Stimulated activated CD8-positive, alpha-beta memory T cell treated with anti-CD3 and anti-CD28 coated beads, Interleukin-15, amount 100 ng/mL, for 4 hours (primary cell): Measurements from ENCODE around the gene IQSEC1.

ENCODE experiments used
- DNase-seq, 2 donors: peaks; one replicate each; pipeline ENCODE4 v3.0.0-alpha.2; 2020; ENCODE audit warnings: low read depth in 2 of 2

The IQSEC1 gene

DNA sequence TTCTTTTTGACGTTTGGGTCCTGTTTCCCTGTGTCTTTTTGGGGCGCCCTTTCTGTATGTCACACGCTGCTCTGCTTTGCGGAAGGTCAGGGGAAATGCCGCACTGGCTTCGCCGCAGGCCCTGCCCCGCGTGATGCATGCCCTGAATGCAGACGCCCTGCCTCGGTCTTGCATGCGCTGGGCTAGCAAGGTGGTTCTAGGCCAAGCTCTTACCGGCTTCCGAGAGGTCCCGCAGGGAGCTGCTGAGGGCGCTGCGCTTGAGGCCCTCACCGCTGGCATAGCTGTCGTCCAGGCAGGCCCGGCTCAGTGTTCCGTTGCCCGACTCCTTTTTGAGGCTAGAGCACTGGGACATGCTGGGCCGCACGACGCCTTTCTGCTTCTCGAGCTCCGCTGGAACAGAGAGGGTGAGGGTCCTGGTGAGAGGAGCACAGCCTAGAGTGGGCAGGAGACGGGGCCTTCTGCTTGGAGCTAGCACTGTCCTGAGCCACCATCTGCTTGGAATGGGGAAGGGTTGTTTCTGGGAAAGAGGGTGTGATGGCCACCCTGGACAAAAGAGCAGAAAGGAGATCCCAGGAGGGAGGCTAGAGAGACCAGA is 165.0 kb downstream of the IQSEC1 start:
- DNase-seq: no peak

DNA sequence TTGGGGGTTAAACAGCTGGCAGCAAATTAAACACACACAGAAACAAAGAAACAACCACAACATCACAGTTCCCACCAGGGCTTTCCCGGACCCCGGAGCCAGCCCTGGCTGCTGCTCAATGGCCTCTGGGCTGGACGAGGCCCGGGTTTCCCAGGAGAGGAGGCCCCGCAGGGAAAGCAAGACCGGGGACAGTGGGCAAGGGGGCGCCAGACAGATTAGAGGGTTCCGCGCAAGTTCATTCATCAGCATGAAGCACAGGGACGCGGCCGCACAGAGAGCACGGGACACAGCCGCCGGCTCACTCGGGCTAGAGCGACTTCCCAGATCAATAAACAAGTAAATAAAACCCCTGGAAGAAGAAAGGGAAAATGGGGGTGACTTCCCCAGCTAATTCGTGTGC is 165.5 kb downstream of the IQSEC1 start:
- DNase-seq: no peak

DNA sequence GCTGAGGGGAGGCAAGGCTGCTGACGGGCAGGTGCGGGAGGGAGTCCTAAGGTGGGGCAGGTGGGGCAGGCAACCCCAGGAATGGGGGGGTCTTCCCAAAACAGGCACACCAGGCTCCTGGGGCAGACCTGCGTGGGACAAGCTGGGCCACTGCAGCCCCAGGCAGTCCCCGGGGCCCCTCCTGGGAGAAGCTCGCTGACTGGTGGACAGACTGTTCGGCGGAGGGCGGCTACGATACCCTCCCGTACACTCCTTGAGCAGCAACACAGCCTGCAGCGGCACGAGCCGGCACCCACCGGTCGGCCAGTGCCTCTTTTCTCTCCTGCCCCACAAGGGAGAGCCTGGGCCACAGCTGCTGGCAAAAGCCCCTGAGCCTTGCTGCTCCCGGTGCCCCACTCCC is 165.9 kb downstream of the IQSEC1 start:
- no peak for DNase-seq

DNA sequence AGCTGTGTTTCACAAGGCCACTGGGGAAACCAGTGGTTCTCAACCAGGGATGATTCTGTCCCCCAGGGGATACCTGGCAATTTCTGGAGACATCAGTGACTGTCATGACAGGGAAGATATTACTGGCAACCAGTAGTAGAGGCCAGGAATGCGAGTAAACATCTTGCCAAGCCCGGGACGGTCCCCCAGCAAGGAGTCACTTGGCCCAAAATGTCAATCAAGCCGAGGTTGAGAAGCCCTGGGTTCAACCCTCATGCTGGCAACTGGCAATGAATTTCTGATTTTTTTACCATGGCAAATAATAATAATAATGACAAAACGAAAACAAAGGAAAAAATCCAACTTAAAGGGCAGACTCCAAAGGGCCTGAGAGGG is 166.3 kb downstream of the IQSEC1 start:
- DNase-seq: no peak

DNA sequence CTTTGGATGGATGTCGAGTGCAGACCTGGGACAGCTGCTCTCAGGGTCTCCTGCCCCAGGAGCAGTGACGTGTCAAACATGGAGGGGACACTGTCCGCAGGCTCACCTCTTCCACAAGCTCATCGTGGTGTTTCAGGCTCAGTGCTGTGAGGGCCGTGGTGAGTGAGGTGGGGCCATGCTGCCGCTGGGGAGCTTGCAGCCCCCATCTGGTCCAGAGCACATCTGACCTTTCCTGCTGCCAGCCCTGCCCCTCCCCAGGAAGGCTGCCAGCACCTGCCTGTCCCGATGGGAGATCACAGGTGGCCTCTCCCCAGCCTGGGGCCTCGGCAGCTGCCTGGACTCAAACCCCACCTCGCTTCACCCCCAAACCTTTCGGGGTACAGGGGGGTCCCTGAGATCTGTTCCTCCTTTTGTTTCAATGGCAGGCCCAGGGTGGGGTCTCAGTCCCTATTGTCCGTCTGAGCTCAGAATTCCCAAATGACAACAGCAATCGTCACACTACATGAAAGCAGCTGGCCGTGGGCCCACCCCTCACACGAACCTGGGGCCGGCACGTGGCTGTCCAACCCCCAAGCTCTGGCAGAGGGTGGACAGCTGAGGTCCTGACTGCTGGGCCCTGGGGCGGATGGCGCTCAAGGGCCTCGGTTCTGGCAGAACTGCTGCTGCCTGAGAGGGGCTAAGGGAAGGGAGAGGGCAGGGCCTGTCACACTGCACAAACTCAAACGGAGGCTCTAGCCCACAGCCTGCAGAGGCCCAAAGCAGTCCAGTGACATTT is 166.9 kb downstream of the IQSEC1 start:
- DNase-seq: no peak

DNA sequence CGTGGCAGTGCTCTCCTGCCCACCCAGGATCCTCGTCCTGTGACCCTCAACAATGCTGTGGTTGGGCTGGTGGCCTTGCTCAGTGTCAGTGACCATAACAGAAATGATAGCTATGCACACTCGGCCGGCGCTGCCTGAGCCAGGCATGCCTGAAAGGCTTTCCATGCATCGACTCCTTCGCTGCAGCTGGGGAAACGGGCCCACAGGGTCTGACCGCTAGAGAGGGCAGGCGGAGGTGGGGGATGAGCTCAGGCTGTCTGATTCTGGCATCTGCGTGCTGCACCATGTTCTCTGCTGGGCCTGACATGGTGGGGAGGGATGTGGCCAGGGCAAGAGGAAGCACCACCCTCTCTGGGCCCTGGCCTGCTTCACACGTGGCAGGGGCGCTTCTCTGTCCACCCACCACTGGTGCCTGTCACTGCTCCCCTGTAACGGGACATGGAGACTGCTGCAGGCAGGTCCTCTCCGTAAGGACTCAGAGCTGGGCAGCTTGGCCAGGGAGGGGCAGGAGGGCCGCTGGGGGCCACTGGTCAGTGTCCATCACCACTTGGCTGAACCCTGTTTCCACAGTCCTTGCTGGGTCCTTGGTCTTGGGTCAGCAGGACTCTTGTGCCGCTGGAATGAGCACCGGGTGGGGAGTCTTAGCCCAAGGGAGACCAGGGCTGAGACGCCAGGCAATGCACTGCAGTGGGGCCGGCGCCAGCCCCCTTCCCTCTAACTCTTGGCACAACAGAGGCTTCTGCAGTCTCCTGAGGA is 167.7 kb downstream of the IQSEC1 start:
- no peak for DNase-seq

DNA sequence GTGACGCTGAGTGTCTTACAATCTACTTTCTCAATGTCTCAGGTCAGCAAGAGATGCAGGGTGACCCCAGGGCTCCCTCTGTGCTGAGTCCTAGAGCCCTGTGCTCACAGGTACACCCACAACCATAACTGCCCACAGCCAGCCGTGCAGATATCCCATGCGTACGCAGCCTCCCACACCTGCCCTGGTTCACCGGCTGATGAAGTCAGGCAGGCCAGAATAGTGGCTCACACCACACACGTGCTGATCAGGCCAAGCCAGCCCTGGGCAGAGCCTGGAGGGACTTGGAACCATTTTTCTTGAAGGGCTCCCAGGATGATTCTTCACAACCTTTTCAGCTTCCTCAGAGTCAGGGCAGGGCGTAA is 168.3 kb downstream of the IQSEC1 start:
- no peak for DNase-seq

DNA sequence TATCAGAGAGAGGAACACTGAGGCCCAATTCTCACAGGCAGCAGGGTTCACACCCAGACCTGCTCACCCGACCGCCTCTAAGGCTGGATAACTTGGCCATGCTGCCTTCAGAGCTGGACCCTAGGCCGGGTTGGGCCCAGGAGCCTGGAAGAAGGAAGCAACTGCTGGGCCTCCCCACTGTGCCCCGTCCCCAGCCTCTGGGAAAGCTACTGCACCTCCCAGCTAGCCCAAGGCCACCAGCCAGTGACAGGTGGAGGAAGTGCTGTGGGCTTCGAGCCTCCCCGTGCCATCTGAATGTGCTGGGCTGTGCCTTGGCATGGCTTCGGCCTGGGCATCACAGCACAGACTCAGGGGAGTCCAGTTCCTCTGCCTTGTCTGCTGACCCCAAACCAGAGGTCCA is 169.3 kb downstream of the IQSEC1 start:
- DNase-seq: no peak

DNA sequence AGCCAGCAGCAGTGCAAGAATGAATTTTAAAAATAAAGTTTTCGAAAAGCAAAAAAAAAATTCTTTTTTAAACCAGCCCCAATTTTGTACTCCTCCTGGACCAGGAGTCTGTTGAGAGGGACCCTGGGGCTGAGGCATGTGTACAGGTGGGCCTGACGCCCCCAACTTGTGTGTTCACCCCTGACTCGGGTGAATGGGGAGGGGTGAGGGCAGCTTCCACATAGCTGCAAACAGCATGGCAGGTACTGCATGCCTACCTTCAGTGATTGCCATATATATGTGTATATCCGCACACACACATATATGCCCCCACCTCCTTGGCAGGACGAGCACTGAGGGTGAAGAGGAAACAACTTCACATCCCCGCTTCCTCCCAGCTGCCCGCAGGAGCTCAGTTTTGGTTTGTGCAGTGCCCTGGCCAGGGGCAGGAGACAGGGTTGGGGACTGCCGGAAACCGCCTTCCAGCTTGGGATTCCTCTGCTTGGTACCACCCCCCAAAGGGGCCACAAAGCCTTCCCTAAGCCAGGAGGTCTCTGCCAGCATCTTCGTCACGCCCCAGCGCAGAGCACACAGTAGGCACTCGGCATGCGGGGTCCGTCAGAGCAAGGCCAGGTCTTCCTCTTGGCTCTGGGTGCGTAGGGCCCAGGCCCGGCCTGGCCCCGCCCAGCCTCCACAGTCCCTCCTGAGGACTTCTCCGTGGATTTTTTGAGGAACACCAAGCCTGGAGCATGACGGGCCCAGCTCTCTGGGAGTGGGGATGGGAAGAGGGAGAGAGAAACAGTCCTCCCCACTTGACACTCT is 170.0 kb downstream of the IQSEC1 start:
- DNase-seq: no peak

DNA sequence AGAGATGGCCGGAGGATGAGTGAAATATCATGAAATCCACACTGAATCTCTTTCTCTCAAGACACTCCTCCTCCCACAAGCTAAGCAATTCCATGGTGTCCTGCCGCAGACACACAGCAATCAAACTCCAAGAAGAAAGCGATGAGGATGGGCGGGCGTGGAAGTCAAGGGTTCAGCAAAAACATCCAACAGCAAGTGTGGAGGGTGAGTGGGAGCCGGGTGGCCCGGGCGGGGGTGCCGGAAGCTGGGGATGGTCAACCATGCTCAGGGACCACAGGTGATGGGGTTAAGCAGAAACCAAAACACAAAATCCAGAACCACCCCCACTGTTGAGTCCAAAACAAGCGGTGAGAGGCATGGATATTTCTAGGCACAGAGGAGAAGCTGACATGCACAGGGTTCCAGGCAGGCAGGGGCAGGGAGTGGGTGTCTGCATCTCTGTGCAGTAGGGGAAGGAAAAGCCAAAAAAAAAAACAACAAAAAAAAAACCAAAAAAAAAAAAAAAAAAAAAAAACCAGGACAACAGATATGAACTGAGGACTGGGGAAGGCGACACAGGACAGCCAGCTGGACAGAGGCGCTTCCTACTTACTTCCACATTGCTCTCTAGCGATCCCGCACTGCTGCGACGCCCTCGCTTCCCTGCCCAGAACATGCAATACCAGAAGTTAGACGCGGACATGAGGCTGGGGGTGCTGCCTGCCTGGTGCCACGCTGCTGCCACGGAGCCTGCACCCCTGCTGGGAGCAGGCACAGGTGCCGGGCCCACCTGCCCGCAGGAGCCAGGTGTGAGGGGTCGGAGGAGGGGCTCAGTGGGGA is 170.8 kb downstream of the IQSEC1 start:
- no peak for DNase-seq

DNA sequence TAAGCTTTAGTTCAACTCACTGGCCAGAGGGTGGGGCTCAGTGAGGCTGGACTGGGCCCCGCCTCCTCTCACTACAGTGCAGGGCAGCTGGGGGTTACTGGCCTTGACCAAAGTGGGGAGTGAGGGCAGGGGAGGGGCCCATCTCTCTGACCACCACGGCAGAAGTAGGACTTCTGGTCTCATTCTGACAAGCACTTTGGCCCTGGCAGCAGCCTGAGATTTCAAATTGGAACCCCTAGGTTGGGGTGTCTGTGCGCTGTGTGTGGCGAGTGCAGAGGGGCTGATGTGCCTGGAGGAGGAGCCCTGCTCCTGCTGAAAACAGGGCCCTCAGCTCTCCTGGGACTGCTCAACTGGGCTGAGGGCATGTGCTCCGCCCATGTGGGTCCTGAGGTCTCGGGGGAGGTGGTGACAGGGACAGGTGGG is 171.6 kb downstream of the IQSEC1 start:
- no peak for DNase-seq

DNA sequence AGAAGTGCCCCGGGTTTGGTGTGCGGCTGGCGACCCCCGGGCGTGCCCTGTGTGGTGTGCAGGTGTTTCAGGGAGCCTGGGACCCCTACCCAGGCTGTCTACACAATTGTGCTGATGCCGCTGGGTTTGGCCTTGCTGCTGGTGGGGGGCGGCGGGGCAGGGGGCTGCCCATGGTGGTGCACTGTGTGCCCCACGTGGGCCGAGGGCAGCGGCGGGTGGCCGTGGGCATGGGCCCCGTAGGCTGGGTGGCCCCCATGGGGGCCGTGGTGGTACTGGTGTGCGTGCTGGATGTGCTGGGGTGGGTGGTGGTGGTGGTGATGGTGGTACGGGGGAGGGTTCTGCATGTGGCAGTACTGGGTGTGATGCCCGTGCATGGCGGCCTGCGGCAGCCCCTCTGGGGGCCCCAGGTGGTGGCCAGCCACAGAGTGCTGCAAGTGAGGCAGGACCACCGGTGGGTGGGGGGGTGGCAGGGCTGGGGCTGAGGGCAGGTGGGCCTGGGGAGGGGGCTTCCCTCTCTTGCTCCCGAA is 172.3 kb downstream of the IQSEC1 start:
- no peak for DNase-seq

DNA sequence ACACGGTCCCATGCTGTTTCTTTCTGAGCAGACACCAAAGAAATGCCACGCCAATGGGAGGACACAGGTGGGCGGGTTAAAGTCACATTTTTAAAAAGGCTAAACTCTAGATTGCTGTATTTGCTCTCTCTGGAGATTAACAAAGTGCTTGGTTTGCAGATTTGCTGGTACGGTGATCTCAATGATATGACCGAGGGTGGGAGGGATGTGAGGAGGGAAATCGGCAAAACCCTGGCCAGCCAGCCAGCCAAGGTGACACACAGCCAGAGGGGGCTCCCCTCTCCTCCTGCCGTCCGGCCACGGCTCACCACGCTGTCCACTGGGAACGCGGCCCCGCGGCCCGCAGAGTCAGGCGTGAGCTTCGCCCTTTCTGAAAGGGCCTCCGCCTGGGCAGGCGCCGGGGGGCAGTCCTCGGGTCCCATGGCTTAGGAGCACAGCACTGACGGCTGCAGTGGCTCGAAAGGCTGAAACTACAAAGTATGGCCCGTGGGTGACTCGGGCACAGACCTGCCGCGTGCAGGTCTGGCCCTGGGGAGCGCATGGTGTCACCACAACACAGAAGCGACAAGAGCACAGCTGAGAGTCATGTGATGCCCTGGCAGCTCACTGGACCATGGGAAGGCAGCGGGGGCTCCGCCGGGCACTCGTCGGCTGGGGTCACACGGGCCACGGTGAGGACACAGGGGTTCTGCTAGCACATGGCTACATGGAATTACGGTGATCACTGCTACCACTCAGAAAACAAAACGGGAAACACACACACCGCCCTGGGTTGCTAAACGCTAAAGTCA is 174.1 kb downstream of the IQSEC1 start:
- DNase-seq: no peak

DNA sequence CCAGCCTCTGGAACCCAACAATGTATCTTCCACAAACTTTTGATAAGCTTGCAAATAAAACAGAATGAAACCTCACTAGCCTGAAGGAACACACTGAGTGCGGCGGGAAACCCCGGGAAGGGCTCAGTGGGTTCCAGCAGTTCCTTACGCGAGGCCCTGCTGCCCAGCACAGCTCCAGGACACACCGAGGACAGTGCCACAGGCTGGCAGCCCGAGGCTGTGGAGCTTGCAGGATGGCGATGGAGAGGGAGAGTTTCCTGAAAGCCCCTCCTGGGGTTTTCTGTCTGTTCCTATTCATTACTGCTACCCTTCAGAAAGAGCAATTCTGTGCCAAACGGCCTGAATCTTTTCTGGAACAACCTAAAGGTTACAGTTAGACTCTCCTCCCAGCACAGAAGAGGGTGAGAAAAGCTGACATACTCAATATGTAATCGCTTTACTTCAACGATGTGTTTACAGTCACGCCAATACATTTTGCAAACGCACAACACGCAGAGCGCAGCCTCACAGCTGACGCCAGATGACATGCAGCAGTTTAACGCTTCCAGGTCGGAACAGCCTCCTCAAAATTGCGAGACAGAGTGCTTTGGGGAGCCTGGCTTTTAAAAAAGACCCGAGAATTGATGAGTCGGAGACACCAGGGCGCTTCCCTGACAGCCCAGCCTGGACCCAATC is 174.8 kb downstream of the IQSEC1 start:
- DNase-seq: no peak

DNA sequence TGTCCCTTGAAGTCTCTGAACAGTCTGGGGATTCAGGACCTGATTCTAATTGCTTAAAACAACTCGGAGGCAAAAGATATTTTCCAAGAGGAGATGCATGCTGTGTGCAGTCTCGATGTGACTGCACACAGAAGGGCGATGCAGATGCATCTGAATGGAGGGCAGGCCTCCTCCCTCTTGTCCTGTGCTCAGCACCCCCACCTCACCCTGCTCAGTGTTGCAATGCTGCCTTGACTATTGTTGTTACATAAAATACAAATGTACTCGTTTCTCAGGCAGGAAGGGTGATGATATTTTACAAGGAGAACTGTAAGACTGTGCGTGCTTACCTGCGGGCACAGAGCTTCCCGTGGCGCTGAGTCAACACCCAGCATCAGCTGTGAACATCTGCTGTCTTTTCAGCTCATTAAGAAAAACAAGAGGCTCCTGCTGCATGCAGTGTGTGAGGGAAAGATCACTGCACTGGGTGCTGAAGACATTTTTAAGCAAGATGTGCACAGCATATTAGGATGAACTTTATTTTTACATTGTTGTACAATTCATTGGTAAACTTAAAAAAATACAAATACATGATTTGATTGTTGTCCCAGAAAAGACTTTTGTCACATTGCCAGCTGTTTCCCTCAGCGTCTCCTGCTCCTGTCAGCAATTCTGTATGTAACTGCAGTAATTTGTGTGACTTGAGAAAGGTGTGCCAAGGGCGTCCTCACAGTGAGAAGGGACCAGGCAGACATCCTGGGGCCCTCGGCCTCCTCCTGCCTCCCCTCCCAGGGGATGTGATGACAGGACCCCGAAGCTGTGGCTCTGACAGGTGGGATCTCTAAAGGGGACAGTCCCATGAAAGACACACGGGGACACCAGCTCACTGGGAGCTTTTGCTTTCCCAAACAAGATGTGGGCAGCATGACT is 175.6 kb downstream of the IQSEC1 start:
- no peak for DNase-seq

DNA sequence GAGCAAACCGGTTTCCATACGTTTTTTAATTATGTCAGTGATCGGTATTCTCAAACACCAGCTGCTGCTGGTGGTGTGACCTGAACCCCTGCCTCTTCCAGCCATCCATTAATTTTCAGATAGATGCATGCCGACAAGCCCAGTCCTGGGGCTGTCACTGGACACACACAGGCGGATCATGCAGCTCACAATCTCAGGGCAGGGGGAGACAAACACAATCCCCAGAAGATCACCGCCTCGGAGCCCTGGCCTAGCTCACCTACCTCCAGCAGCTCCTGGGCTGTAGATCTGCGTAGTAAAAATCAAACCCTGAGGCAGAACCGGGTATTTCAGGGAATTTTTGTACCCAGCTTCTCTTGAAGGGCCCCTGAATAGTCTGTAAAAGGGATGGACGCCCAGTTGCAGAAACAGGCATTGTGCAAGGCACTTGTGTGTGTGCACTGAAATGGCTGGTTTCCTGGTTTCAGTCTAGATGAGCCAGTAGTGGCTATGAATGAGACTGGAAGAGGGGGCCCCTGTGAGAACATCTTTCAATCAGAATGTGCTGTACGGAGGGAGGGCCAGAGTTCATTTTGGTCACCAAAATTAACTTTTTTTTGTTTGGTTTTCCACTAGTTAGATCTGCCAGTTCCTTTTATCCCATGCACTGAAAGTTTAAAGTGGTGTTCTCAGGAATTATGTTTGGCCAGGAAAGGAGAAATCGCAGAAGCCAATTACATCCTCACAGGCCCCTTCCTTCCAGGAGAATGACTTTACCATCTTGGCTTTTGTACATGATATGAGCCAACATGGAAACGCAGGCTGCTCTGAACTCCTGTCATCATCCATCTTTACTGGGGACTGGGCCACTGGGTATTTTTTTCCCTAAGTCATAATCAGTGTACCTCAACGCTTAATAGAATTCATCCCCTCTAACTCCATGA is 176.9 kb downstream of the IQSEC1 start:
- no peak for DNase-seq

DNA sequence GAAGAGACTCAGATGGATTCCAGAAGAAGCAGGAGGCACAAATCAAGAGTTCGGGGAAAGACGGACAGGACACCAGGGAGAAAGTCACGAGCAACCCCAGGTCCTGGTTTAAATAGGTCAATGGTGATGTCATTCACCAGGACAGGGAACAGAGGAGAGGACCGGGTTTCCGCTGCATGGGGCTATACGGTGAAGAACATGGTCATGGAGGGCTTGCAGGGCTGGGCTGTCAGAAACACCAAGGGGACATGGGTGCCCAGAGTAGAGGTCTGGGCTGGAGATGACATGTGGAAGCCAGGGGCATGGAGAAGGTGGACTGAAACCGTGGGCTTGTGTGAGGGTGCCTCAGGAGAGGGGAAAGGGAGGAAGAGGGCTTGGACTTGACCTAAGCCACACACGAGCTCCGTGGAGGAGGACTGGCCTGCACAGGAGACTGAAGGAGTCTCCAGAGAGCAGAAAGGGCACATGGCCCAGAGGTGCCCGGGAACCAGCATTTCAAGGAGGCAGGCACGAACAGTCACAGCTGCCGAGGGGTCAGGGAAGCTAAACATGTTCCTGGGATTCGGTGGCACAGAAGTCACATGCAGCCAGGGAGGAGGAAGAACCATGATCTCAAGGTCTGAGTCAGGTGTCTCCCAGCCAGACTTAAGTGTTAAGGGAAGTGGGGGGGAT is 177.7 kb downstream of the IQSEC1 start:
- no peak for DNase-seq
